Measurements from ENCODE around the gene ADI1.
A peak's percentile ranks its signal among the peaks of the same experiment; 100 is the strongest.
"Not testable (repeated sequence)": the region's sequence is repeated elsewhere in the genome, so short reads cannot be mapped to it uniquely, and the experiment has no call there.

Gene ADI1

GRCh38 chr2:3492475-3492787, 26.9 kb downstream of the ADI1 start:
- not testable (repeated sequence) for DNase-seq

GRCh38 chr2:3491716-3492474, 27.4 kb downstream of the ADI1 start:
- DNase-seq, result no peak

- no peak for DNase-seq
Observed at GRCh38 chr2:3491306-3491705, 28.0 kb downstream of the ADI1 start.

- DNase-seq, result no peak
Observed at GRCh38 chr2:3490191-3491170, 28.9 kb downstream of the ADI1 start.

GRCh38 chr2:3489764-3490115, 29.6 kb downstream of the ADI1 start:
- no peak for DNase-seq

GRCh38 chr2:3488855-3489763, 30.2 kb downstream of the ADI1 start:
- DNase-seq, result no peak

- no peak for DNase-seq
Observed at GRCh38 chr2:3488061-3488531, 31.2 kb downstream of the ADI1 start.

GRCh38 chr2:3487432-3487831, 31.9 kb downstream of the ADI1 start:
- no peak for DNase-seq

GRCh38 chr2:3487028-3487425, 32.3 kb downstream of the ADI1 start:
- DNase-seq, result no peak

GRCh38 chr2:3486047-3487027, 33.0 kb downstream of the ADI1 start:
- no peak for DNase-seq

GRCh38 chr2:3485166-3485565, 34.2 kb downstream of the ADI1 start:
- no peak for DNase-seq

GRCh38 chr2:3483986-3484960, 35.1 kb downstream of the ADI1 start:
- no peak for DNase-seq

- DNase-seq, result peak; percentile 94
Observed at GRCh38 chr2:3483227-3483985, 35.9 kb downstream of the ADI1 start.

- no peak for DNase-seq
Observed at GRCh38 chr2:3482363-3482821, 36.9 kb downstream of the ADI1 start.

GRCh38 chr2:3481736-3482362, 37.5 kb downstream of the ADI1 start:
- no peak for DNase-seq

- no peak for DNase-seq
Observed at GRCh38 chr2:3481011-3481400, 38.3 kb downstream of the ADI1 start.

- no peak for DNase-seq
Observed at GRCh38 chr2:3480352-3481010, 38.9 kb downstream of the ADI1 start.

Data from fibroblast of skin of right biceps (primary cell).